HT-29 (cell line): Measurements from ENCODE around the gene RIPOR1. TPM values are rescaled to one million over a fixed set of nuclear protein-coding genes. Genes with fewer than 3 reads are reported as not detected.
"Not testable (repeated sequence)": the region's sequence is repeated elsewhere in the genome, so short reads cannot be mapped to it uniquely, and the experiment has no call there.

Source experiments
- DNase-seq: peaks from one replicate; pipeline ENCODE4 v3.0.0-alpha.2; 2015; ENCODE audit warnings: low spot score
- total RNA-seq: library from RNA; depleted of rRNA; stranded (reverse); fragments of >200 nt; shearing (Covaris generic); gene quantifications from 2 replicates; pipeline ENCODE4 v1.2.3, GENCODE V29; 2014

Gene RIPOR1
- total RNA-seq, 1 experiment from 2014 or later: 23.8 TPM

- no peak for DNase-seq
Observed at GRCh38 chr16:67517155-67517445, 11.5 kb upstream of the RIPOR1 start.

- DNase-seq: no peak
Observed at GRCh38 chr16:67517661-67518423, 10.8 kb upstream of the RIPOR1 start.

GRCh38 chr16:67518676-67519075 is 10.0 kb upstream of the RIPOR1 start:
- no peak for DNase-seq

- no peak for DNase-seq
Observed at GRCh38 chr16:67519242-67519641, 9.4 kb upstream of the RIPOR1 start.

GRCh38 chr16:67521095-67521804 is 7.4 kb upstream of the RIPOR1 start:
- peak; percentile 99 for DNase-seq

GRCh38 chr16:67525176-67525860 is 3.3 kb upstream of the RIPOR1 start:
- no peak for DNase-seq

- no peak for DNase-seq
Observed at GRCh38 chr16:67526149-67526791, 2.4 kb upstream of the RIPOR1 start.

- peak; percentile 54 for DNase-seq
Observed at GRCh38 chr16:67528870-67529581, 397 bp downstream of the RIPOR1 start.

GRCh38 chr16:67529582-67530012 is 968 bp downstream of the RIPOR1 start:
- no peak for DNase-seq

GRCh38 chr16:67530013-67530939 is 1.6 kb downstream of the RIPOR1 start:
- DNase-seq: no peak

- no peak for DNase-seq
Observed at GRCh38 chr16:67531247-67531646, 2.6 kb downstream of the RIPOR1 start.

GRCh38 chr16:67533024-67533560 is 4.5 kb downstream of the RIPOR1 start:
- no peak for DNase-seq

- not testable (repeated sequence) for DNase-seq
Observed at GRCh38 chr16:67533987-67534386, 5.4 kb downstream of the RIPOR1 start.

GRCh38 chr16:67534431-67534830 is 5.8 kb downstream of the RIPOR1 start:
- no peak for DNase-seq

GRCh38 chr16:67535201-67535600 is 6.6 kb downstream of the RIPOR1 start:
- no peak for DNase-seq

GRCh38 chr16:67537270-67537635 is 8.6 kb downstream of the RIPOR1 start:
- no peak for DNase-seq

GRCh38 chr16:67537636-67538591 is 9.3 kb downstream of the RIPOR1 start:
- DNase-seq: no peak

GRCh38 chr16:67538666-67539101 is 10.1 kb downstream of the RIPOR1 start:
- DNase-seq: no peak

GRCh38 chr16:67539271-67539670 is 10.6 kb downstream of the RIPOR1 start:
- DNase-seq: no peak
